ENCODE data around the gene RBP3. TPM values are rescaled to one million over a fixed set of nuclear protein-coding genes. Genes with fewer than 3 reads are reported as not detected.
"Not testable (repeated sequence)": the region's sequence is repeated elsewhere in the genome, so short reads cannot be mapped to it uniquely, and the experiment has no call there.

RBP3 gene
- total and polyA plus RNA-seq, 2 donors (not counting 3 experiments of a cell fraction or from before 2014, with no cell fraction given), result not detected

- H3K9me3 ChIP-seq (replicated peaks; ENCODE audit: control insufficient read depth, insufficient read depth, low read length), result no peaks in the 10 kb centered on the region
- no peaks in the 10 kb centered on the region for H3K36me3 ChIP-seq (ENCODE audit: control insufficient read depth in 2 of 2, extremely low read depth in 1 of 2, insufficient read depth in 2 of 2, low read length in 2 of 2)
- no peak within 1 kb of the TSS for H3K27ac ChIP-seq (ENCODE audit: insufficient read depth, low read depth, low read length)
- TSS peak; percentile 33 for BruUV-seq (replicated peaks)
- TF ChIP-seq JUN (IDR thresholded peaks at IDR 0.05; ENCODE audit: borderline replicate concordance, insufficient read depth, insufficient read length, low read depth) (no peak), POLR2AphosphoS5 (IDR thresholded peaks at IDR 0.05; ENCODE audit: insufficient read depth, low read depth, low read length) (peak; percentile 42), CTCF (IDR thresholded peaks at IDR 0.05; ENCODE audit: extremely low read depth in 1 of 2, insufficient read depth in 1 of 2, low read depth in 1 of 2, low read length in 2 of 2) (no peak), FOS (IDR thresholded peaks at IDR 0.05; ENCODE audit: borderline replicate concordance, insufficient read depth, low read length) (no peak)
- H3K9me1 ChIP-seq (replicated peaks; ENCODE audit: control insufficient read depth, extremely low read depth, insufficient read depth, low read length), result no peaks in the 10 kb centered on the region
- peaks cover 3% of the 10 kb centered on the region for H3K4me1 ChIP-seq (ENCODE audit: control insufficient read depth, extremely low read depth, insufficient read depth, low read length)
- no peaks in the 10 kb centered on the region for H4K20me1 ChIP-seq (replicated peaks; ENCODE audit: control insufficient read depth, extremely low read depth, insufficient read depth, low read length)
- ChIA-PET POLR2A (no interaction called here), CTCF (interaction anchor here (1.0 to 1.6 kb wide), 8 partner anchors 10 to 68 kb away, joined by 3 to 13 read pairs (median 4); no protein-coding TSS in a partner anchor)
- peak within 1 kb of the TSS; percentile 10 to 58 (median 54) for H3K4me3 ChIP-seq (replicated peaks in 1 of 3; ENCODE audit: insufficient read depth in 1 of 3, low read depth in 1 of 3, low read length in 3 of 3)
- intact Hi-C loops (cut with micrococcal nuclease), result loop anchor here (1.0 kb wide), 2 partner anchors 19 to 29 kb away; no protein-coding TSS in a partner anchor
- peak within 1 kb of the TSS; percentile 53 for H3K9ac ChIP-seq (replicated peaks; ENCODE audit: extremely low read depth, insufficient read depth, low read length)
- H3K79me2 ChIP-seq (ENCODE audit: control insufficient read depth, insufficient read depth, low read length), result no peaks in the 10 kb centered on the region
- dilution Hi-C loops (cut with MboI; ENCODE audit: extremely low pct_ligation_motif_present, low sequenced_read_pairs), result no loop called here
- FAIRE-seq (no peak), DNase-seq (ENCODE audit: low read depth, low spot score) (peak; percentile 83)
- H3K4me2 ChIP-seq (ENCODE audit: insufficient read depth, low read length), result peak within 1 kb of the TSS; percentile 6
- H2AFZ ChIP-seq (ENCODE audit: low read depth, low read length), result peak within 1 kb of the TSS; percentile 82
- H3K27me3 ChIP-seq (ENCODE audit: control insufficient read depth in 2 of 2, insufficient read depth in 2 of 2, low read length in 2 of 2), result peaks cover 13 to 26% of the 10 kb centered on the region in 2 experiments
Observed at GRCh38 chr10:47384148-47384921, 36.2 kb downstream of the RBP3 start, which contains the start of gene ZNF488. Gene ZNF488 (minus strand): TSS chr10:47384293. CDS start chr10:47368829, 15,464 bp downstream.

- H3K9me3 ChIP-seq (replicated peaks; ENCODE audit: control insufficient read depth, insufficient read depth, low read length); CTCF ChIA-PET; POLR2A ChIA-PET; H3K4me2 ChIP-seq (ENCODE audit: insufficient read depth, low read length); intact Hi-C loops (cut with micrococcal nuclease); H3K4me1 ChIP-seq (ENCODE audit: control insufficient read depth, extremely low read depth, insufficient read depth, low read length); H4K20me1 ChIP-seq (replicated peaks; ENCODE audit: control insufficient read depth, extremely low read depth, insufficient read depth, low read length); H3K27ac ChIP-seq (ENCODE audit: insufficient read depth, low read depth, low read length); BruUV-seq (replicated peaks); H2AFZ ChIP-seq (ENCODE audit: low read depth, low read length); DNase-seq (ENCODE audit: low read depth, low spot score); H3K9ac ChIP-seq (replicated peaks; ENCODE audit: extremely low read depth, insufficient read depth, low read length); FAIRE-seq; dilution Hi-C loops (cut with MboI; ENCODE audit: extremely low pct_ligation_motif_present, low sequenced_read_pairs); H3K9me1 ChIP-seq (replicated peaks; ENCODE audit: control insufficient read depth, extremely low read depth, insufficient read depth, low read length); H3K79me2 ChIP-seq (ENCODE audit: control insufficient read depth, insufficient read depth, low read length); H3K4me3 ChIP-seq (replicated peaks in 1 of 3; ENCODE audit: insufficient read depth in 1 of 3, low read depth in 1 of 3, low read length in 3 of 3); H3K36me3 ChIP-seq (ENCODE audit: control insufficient read depth in 2 of 2, extremely low read depth in 1 of 2, insufficient read depth in 2 of 2, low read length in 2 of 2): not testable (repeated sequence)
- H3K27me3 ChIP-seq (ENCODE audit: control insufficient read depth in 2 of 2, insufficient read depth in 2 of 2, low read length in 2 of 2), result peaks cover 7 to 22% of the 10 kb centered on the region in 2 experiments
Observed at GRCh38 chr10:47386104-47386503, 37.9 kb downstream of the RBP3 start.

All from endothelial cell of umbilical vein (primary cell).